ENCODE measurements around the gene NHP2. TPM values are rescaled to one million over a fixed set of nuclear protein-coding genes. Genes with fewer than 3 reads are reported as not detected.

The NHP2 gene
- total and polyA plus RNA-seq, 2 experiments from 2014 or later = 435 to 455 TPM

GRCh38 chr5:178113141-178113787 is 40.4 kb downstream of the NHP2 start, which contains the start of gene N4BP3:
Gene N4BP3 (plus strand): TSS chr5:178113532. CDS start chr5:178119584, 6,052 bp downstream.
- H3F3A ChIP-seq (replicated peaks; ENCODE audit: low read depth) = peaks cover 19% of the 10 kb centered on the region
- H2AFZ ChIP-seq = 0 out of 2 replicates have a peak within 1 kb of the TSS, but pooled peaks have one; percentile 5
- peak within 1 kb of the TSS; percentile 99 for H3K27ac ChIP-seq (ENCODE audit: low read depth)
- peak; percentile 91 for DNase-seq (ENCODE audit: low spot score)
- Mint-ChIP-seq H3K4me3 (peak within 1 kb of the TSS; percentile 96), H3K36me3 (ENCODE audit: low read depth) (peaks cover 15% of the 10 kb centered on the region), H3K4me1 (peaks cover 38% of the 10 kb centered on the region), H3K9me3 (peaks cover 12% of the 10 kb centered on the region), H3K27ac (peak within 1 kb of the TSS; percentile 97), H3K27me3 (ENCODE audit: insufficient read depth, low read depth, poor library complexity) (peaks cover 23% of the 10 kb centered on the region)
- no peaks in the 10 kb centered on the region; the same call in 1 of the 2 replicates for H4K20me1 ChIP-seq (replicated peaks; ENCODE audit: insufficient read depth)
- no peaks in the 10 kb centered on the region for H3K9me2 ChIP-seq (ENCODE audit: insufficient read depth)
- H3K4me2 ChIP-seq = peak within 1 kb of the TSS; percentile 97
- H3K27me3 ChIP-seq (ENCODE audit: insufficient read depth) = no peaks in the 10 kb centered on the region
- no peaks in the 10 kb centered on the region for H3K36me3 ChIP-seq (ENCODE audit: insufficient read depth)
- TF ChIP-seq POLR2AphosphoS5 (IDR thresholded peaks at IDR 0.05; ENCODE audit: low read depth) (peak; percentile 49), CTCF (conservative IDR thresholded peaks at IDR 0.05; ENCODE audit: low read depth in 2 of 2) (peak; percentile 17 to 36; a peak in 2 of 4 replicates), CREB1 (CRISPR knock-in tag; IDR thresholded peaks at IDR 0.05; ENCODE audit: low read depth) (peak; percentile 66), EZH2phosphoT487 (IDR thresholded peaks at IDR 0.05; ENCODE audit: unreplicated experiment) (no peak)
- ATAC-seq = peak; percentile 57
- H3K4me1 ChIP-seq (ENCODE audit: insufficient read depth) = peaks cover 31% of the 10 kb centered on the region
- peaks cover 54% of the 10 kb centered on the region for H3K79me2 ChIP-seq (replicated peaks; ENCODE audit: insufficient read depth)
- peak within 1 kb of the TSS; percentile 92 for H3K4me3 ChIP-seq

DNA sequence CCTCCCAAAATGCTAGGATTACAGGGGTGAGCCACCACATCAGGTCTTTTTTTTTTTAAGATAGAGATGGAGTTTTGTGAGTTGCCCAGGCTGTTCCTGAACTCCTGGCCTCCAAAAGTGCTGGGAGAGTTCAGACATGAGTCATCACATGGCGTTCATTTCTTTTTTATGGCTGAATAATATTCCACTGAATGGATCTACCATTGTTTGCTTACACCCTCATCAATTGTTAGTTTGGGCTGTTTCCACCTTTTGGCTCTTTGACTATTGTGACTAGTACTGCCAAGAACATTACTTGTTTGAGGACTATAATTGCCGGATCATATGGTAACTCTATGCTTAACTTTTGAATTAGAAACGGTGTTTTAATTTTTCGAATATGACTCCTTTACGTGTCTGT is 41.1 kb downstream of the NHP2 start:
- peaks cover 38% of the 10 kb centered on the region for H3K4me1 Mint-ChIP-seq
- no peaks in the 10 kb centered on the region for H3K9me2 ChIP-seq (ENCODE audit: insufficient read depth)
- H2AFZ ChIP-seq = no peak overlapping the region
- no peaks in the 10 kb centered on the region for H3K36me3 ChIP-seq (ENCODE audit: insufficient read depth)
- DNase-seq (ENCODE audit: low spot score) (no peak), ATAC-seq (no peak)
- TF ChIP-seq EZH2phosphoT487 (IDR thresholded peaks at IDR 0.05; ENCODE audit: unreplicated experiment) (no peak), JUNB (IDR thresholded peaks at IDR 0.05; ENCODE audit: unreplicated experiment) (no peak), REST (IDR thresholded peaks at IDR 0.05; ENCODE audit: unreplicated experiment) (no peak), NANOG (IDR thresholded peaks at IDR 0.05; ENCODE audit: borderline replicate concordance) (no peak), POLR2AphosphoS5 (IDR thresholded peaks at IDR 0.05; ENCODE audit: low read depth) (no peak), STAT1 (IDR thresholded peaks at IDR 0.05; ENCODE audit: unreplicated experiment) (no peak)
- TF ChIP-seq, protein P1, sequence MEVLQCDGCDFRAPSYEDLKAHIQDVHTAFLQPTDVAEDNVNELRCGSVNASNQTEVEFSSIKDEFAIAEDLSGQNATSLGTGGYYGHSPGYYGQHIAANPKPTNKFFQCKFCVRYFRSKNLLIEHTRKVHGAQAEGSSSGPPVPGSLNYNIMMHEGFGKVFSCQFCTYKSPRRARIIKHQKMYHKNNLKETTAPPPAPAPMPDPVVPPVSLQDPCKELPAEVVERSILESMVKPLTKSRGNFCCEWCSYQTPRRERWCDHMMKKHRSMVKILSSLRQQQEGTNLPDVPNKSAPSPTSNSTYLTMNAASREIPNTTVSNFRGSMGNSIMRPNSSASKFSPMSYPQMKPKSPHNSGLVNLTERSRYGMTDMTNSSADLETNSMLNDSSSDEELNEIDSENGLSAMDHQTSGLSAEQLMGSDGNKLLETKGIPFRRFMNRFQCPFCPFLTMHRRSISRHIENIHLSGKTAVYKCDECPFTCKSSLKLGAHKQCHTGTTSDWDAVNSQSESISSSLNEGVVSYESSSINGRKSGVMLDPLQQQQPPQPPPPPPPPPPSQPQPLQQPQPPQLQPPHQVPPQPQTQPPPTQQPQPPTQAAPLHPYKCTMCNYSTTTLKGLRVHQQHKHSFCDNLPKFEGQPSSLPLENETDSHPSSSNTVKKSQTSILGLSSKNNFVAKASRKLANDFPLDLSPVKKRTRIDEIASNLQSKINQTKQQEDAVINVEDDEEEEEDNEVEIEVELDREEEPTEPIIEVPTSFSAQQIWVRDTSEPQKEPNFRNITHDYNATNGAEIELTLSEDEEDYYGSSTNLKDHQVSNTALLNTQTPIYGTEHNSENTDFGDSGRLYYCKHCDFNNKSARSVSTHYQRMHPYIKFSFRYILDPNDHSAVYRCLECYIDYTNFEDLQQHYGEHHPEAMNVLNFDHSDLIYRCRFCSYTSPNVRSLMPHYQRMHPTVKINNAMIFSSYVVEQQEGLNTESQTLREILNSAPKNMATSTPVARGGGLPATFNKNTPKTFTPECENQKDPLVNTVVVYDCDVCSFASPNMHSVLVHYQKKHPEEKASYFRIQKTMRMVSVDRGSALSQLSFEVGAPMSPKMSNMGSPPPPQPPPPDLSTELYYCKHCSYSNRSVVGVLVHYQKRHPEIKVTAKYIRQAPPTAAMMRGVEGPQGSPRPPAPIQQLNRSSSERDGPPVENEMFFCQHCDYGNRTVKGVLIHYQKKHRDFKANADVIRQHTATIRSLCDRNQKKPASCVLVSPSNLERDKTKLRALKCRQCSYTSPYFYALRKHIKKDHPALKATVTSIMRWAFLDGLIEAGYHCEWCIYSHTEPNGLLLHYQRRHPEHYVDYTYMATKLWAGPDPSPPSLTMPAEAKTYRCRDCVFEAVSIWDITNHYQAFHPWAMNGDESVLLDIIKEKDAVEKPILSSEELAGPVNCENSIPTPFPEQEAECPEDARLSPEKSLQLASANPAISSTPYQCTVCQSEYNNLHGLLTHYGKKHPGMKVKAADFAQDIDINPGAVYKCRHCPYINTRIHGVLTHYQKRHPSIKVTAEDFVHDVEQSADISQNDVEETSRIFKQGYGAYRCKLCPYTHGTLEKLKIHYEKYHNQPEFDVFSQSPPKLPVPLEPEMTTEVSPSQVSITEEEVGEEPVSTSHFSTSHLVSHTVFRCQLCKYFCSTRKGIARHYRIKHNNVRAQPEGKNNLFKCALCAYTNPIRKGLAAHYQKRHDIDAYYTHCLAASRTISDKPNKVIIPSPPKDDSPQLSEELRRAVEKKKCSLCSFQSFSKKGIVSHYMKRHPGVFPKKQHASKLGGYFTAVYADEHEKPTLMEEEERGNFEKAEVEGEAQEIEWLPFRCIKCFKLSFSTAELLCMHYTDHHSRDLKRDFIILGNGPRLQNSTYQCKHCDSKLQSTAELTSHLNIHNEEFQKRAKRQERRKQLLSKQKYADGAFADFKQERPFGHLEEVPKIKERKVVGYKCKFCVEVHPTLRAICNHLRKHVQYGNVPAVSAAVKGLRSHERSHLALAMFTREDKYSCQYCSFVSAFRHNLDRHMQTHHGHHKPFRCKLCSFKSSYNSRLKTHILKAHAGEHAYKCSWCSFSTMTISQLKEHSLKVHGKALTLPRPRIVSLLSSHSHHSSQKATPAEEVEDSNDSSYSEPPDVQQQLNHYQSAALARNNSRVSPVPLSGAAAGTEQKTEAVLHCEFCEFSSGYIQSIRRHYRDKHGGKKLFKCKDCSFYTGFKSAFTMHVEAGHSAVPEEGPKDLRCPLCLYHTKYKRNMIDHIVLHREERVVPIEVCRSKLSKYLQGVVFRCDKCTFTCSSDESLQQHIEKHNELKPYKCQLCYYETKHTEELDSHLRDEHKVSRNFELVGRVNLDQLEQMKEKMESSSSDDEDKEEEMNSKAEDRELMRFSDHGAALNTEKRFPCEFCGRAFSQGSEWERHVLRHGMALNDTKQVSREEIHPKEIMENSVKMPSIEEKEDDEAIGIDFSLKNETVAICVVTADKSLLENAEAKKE (CRISPR knock-in tag; IDR thresholded peaks at IDR 0.05) = no peak
- no peaks in the 10 kb centered on the region for H4K20me1 ChIP-seq (replicated peaks; ENCODE audit: insufficient read depth)
- H3K27ac Mint-ChIP-seq = peak overlapping the region; percentile 79
- peaks cover 33% of the 10 kb centered on the region for H3K4me1 ChIP-seq (ENCODE audit: insufficient read depth)
- H3K9me3 Mint-ChIP-seq = peaks cover 12% of the 10 kb centered on the region
- peak overlapping the region; percentile 82 for H3K27ac ChIP-seq (ENCODE audit: low read depth)
- H3K4me2 ChIP-seq = peak overlapping the region; percentile 78
- peak overlapping the region; percentile 92 for H3K4me3 ChIP-seq
- peaks cover 47% of the 10 kb centered on the region for H3K79me2 ChIP-seq (replicated peaks; ENCODE audit: insufficient read depth)
- H3K4me3 Mint-ChIP-seq = peak overlapping the region; percentile 78
- peaks cover 25% of the 10 kb centered on the region for H3K27me3 Mint-ChIP-seq (ENCODE audit: insufficient read depth, low read depth, poor library complexity)
- peaks cover 19% of the 10 kb centered on the region for H3F3A ChIP-seq (replicated peaks; ENCODE audit: low read depth)
- H3K27me3 ChIP-seq (ENCODE audit: insufficient read depth) = no peaks in the 10 kb centered on the region
- peaks cover 15% of the 10 kb centered on the region for H3K36me3 Mint-ChIP-seq (ENCODE audit: low read depth)
